Measurements from ENCODE around the gene C12orf60.

C12orf60 gene

DNA sequence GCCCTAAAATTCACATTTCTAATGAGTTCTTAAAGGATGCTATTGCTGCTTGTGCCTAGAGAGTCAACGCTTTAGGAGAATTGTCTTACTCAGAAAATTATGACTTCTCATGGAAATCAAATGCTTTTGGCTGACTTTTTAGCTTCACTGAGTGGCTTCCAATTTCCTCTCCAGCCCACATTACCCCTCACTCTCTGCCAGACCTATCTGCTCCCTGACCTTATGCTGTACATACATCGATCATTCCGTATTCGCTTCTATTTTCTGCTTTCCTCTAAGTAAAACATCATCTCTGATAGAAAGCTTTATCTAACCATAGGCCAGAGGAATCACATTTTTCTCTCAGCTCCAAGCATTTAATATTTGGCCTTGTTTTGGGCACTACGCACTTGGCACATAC, 23.0 kb downstream of the C12orf60 start:
- TF ChIP-seq, protein P1, sequence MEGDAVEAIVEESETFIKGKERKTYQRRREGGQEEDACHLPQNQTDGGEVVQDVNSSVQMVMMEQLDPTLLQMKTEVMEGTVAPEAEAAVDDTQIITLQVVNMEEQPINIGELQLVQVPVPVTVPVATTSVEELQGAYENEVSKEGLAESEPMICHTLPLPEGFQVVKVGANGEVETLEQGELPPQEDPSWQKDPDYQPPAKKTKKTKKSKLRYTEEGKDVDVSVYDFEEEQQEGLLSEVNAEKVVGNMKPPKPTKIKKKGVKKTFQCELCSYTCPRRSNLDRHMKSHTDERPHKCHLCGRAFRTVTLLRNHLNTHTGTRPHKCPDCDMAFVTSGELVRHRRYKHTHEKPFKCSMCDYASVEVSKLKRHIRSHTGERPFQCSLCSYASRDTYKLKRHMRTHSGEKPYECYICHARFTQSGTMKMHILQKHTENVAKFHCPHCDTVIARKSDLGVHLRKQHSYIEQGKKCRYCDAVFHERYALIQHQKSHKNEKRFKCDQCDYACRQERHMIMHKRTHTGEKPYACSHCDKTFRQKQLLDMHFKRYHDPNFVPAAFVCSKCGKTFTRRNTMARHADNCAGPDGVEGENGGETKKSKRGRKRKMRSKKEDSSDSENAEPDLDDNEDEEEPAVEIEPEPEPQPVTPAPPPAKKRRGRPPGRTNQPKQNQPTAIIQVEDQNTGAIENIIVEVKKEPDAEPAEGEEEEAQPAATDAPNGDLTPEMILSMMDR (conservative IDR thresholded peaks at IDR 0.05; ENCODE audit: low read depth) = no peak
- ChIA-PET CTCF (no interaction called here), POLR2A (ENCODE audit: low non-redundant PET) (no interaction called here)
- no peak for DNase-seq (ENCODE audit: low spot score)
- no peak overlapping the region for H3K27ac ChIP-seq

DNA sequence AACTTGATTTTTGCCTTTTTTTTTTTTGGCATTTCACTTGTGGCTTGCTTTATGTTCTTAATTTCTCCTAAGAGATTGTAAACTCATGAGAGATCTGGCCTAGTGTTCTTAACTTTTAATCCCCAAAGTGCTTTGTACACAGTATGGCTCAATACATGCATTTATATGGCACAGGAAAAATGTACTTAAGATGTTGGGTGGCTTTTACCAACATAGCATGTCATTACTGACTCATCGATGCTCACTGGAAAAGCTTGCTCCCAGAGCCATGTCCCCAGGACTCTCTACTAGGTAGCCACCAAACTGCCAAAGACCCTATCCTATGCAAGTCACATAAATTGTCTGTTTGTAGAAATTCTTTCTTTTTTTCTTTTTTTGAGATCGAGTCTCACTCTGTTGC, 23.6 kb downstream of the C12orf60 start:
- no peak for DNase-seq (ENCODE audit: low spot score)
- TF ChIP-seq, protein P1 (conservative IDR thresholded peaks at IDR 0.05; ENCODE audit: low read depth) = no peak
- no peak overlapping the region for H3K27ac ChIP-seq
- POLR2A ChIA-PET (ENCODE audit: low non-redundant PET) = no interaction called here
- CTCF ChIA-PET = no interaction called here

DNA sequence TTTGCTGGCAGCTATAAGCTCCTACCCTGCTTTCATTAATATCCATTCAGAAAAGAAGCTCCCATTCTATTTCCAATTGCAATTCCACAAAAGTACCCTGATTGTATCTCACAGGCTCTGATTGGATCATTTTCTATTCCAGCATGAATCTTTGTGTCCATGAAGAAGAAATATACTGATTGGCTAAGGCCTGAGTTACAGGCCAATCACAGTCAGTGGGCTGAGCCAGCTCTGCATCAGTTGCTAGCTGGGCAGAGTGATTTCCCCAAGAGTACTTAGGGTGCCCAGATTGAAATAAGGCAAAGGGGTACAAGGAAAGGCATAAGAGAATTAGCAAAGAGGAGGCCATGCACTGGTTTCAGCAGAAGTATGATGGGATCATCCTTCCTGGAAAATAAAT, 25.4 kb downstream of the C12orf60 start:
- POLR2A ChIA-PET (ENCODE audit: low non-redundant PET) = no interaction called here
- CTCF ChIA-PET = interaction anchor here (0.7 kb wide), 1 partner anchor 15 kb away, joined by 3 read pairs; no protein-coding TSS in a partner anchor

DNA sequence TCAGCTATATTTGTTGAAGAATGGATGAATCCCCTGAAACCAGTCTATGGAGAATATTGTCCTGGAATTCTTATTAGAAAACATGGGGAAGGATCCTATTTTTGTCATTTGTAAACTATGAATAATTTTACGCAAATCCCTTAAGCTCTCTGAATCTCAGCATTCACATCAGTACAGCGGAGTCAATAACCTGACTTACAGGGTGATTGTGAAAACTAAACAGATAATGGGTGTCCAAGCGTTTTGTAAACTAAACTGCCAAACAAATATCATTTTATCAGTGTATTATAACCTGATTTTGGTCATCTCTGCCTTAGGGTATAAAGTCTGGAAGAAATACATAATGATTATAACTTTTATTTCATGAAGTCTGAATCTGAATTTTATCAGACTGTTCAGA, 29.9 kb downstream of the C12orf60 start:
- DNase-seq (ENCODE audit: low spot score) = no peak
- ChIA-PET POLR2A (ENCODE audit: low non-redundant PET) (no interaction called here), CTCF (no interaction called here)
- TF ChIP-seq, protein P1 (conservative IDR thresholded peaks at IDR 0.05; ENCODE audit: low read depth) = no peak
- no peak overlapping the region for H3K27ac ChIP-seq

More for the DNA sequence above, 25.4 kb downstream of the C12orf60 start:
- TF ChIP-seq, protein P1 (conservative IDR thresholded peaks at IDR 0.05; ENCODE audit: low read depth) = no peak
- no peak overlapping the region for H3K27ac ChIP-seq
- DNase-seq (ENCODE audit: low spot score) = peak; percentile 45

DNA sequence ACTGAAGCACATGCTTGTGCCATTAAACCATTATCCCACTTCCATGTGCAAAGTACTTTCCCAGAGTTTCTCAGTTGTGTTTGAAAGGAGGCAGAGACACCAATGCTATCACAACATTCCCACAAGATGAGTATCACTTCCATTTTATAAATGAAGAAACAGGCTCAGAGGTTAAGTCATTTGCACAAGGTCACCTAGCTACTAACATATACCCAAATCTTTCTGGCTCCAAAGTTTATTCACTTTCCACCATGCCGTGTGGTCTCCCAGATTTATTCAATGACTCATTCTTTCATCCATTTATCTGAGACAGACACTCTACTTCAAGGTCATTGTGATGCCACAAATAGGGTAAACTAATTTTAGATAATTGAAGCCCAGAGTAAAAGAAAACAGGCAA, 30.5 kb downstream of the C12orf60 start:
- ChIA-PET POLR2A (ENCODE audit: low non-redundant PET) (no interaction called here), CTCF (interaction anchor here (0.6 kb wide), 1 partner anchor 436 kb away, joined by 3 read pairs; no protein-coding TSS in a partner anchor)

DNA sequence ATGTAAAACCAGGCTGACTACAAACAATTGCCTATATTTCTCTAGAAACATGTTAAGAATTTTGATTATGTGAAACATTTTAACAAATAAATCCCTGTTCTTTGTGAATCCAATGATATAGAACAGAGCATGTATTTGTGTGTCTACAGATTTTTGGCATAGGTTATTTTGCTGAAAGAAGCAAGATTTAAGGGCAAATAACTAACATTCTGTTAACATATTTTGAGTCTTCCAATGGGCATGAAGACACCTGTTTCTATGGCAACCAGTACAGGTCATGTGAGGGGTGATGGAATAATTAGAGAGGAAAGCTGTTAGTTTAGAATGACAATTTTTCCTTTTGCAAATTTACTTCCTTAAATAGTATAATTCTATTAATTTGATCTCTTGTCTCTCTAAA, 31.0 kb downstream of the C12orf60 start:
- TF ChIP-seq, protein P1 (conservative IDR thresholded peaks at IDR 0.05; ENCODE audit: low read depth) = no peak
- DNase-seq (ENCODE audit: low spot score) = no peak
- POLR2A ChIA-PET (ENCODE audit: low non-redundant PET) = no interaction called here
- CTCF ChIA-PET = interaction anchor here (0.6 kb wide), 1 partner anchor 436 kb away, joined by 3 read pairs; no protein-coding TSS in a partner anchor
- H3K27ac ChIP-seq = no peak overlapping the region

More for the DNA sequence above, 30.5 kb downstream of the C12orf60 start:
- TF ChIP-seq, protein P1 (conservative IDR thresholded peaks at IDR 0.05; ENCODE audit: low read depth) = no peak
- no peak overlapping the region for H3K27ac ChIP-seq
- no peak for DNase-seq (ENCODE audit: low spot score)
